Nephron (organoid): ENCODE measurements around the gene GALNT14.

Source experiments
- H3K27ac Mint-ChIP-seq, 3 experiments: 2 replicates each; pipeline ENCODE4 v1.8.0; 2020; ENCODE audit warnings: mixed read lengths in 3 of 3, mild to moderate bottlenecking in 2 of 3, moderate library complexity in 1 of 3
- H3K27me3 Mint-ChIP-seq: 2 replicates; pipeline ENCODE4 v1.8.0; 2021; ENCODE audit warnings: low read depth, mild to moderate bottlenecking, moderate library complexity, mixed read lengths
- H3K36me3 Mint-ChIP-seq: 2 replicates; pipeline ENCODE4 v1.8.0; 2020; ENCODE audit warnings: low read depth, mixed read lengths
- H3K4me1 Mint-ChIP-seq: 2 replicates; pipeline ENCODE4 v1.8.0; 2020; ENCODE audit warnings: mixed read lengths
- H3K4me3 Mint-ChIP-seq, 3 experiments: 2 replicates each; pipeline ENCODE4 v1.8.0; 2020; ENCODE audit warnings: mild to moderate bottlenecking in 3 of 3, mixed read lengths in 3 of 3, moderate library complexity in 2 of 3
- H3K9me3 Mint-ChIP-seq: 2 replicates; pipeline ENCODE4 v1.8.0; 2020; ENCODE audit warnings: mixed read lengths
- CTCF ChIP-seq, 3 experiments: fragments of 200-600 bp; sonication (generic); IDR thresholded peaks; one replicate each; pipeline ENCODE4 v1.5.0; 2021; ENCODE audit warnings: antibody characterized with exemption in 3 of 3; ENCODE audit not compliant: unreplicated experiment in 3 of 3

Gene GALNT14

GRCh38 chr2:31052284-31052683 lies 86.0 kb downstream of the GALNT14 start:
- H3K9me3 Mint-ChIP-seq: no peaks in the 10 kb centered on the region
- H3K27me3 Mint-ChIP-seq: peaks cover 5% of the 10 kb centered on the region
- no peak overlapping the region for H3K27ac Mint-ChIP-seq
- no peak for TF ChIP-seq CTCF (IDR thresholded peaks at IDR 0.05; ENCODE audit: unreplicated experiment in 3 of 3)
- no peak overlapping the region for H3K4me3 Mint-ChIP-seq
- H3K36me3 Mint-ChIP-seq: no peaks in the 10 kb centered on the region
- H3K4me1 Mint-ChIP-seq: peaks cover 5% of the 10 kb centered on the region

GRCh38 chr2:31051258-31052140 lies 86.7 kb downstream of the GALNT14 start:
- no peak for TF ChIP-seq CTCF (IDR thresholded peaks at IDR 0.05; ENCODE audit: unreplicated experiment in 3 of 3)

GRCh38 chr2:31049916-31050588 lies 88.2 kb downstream of the GALNT14 start:
- TF ChIP-seq CTCF (IDR thresholded peaks at IDR 0.05; ENCODE audit: unreplicated experiment in 3 of 3): no peak
- Mint-ChIP-seq H3K27me3 (peaks cover 5% of the 10 kb centered on the region), H3K36me3 (no peaks in the 10 kb centered on the region), H3K9me3 (no peaks in the 10 kb centered on the region), H3K4me1 (peaks cover 5% of the 10 kb centered on the region), H3K27ac (peak overlapping the region; percentile 85 to 97 (median 89)), H3K4me3 (peak overlapping the region in 1 of 3 experiments; percentile 29)

More at GRCh38 chr2:31051258-31052140, 86.7 kb downstream of the GALNT14 start:
- H3K27me3 Mint-ChIP-seq: peaks cover 5% of the 10 kb centered on the region
- H3K27ac Mint-ChIP-seq: peak overlapping the region in 1 of 3 experiments; percentile 97
- no peaks in the 10 kb centered on the region for H3K9me3 Mint-ChIP-seq
- H3K4me1 Mint-ChIP-seq: peaks cover 5% of the 10 kb centered on the region
- H3K4me3 Mint-ChIP-seq: no peak overlapping the region
- H3K36me3 Mint-ChIP-seq: no peaks in the 10 kb centered on the region

GRCh38 chr2:31049264-31049663 lies 89.0 kb downstream of the GALNT14 start:
- TF ChIP-seq CTCF (IDR thresholded peaks at IDR 0.05; ENCODE audit: unreplicated experiment in 3 of 3): no peak
- Mint-ChIP-seq H3K4me3 (no peak overlapping the region), H3K36me3 (no peaks in the 10 kb centered on the region), H3K27ac (peak overlapping the region; percentile 85 to 97 (median 89)), H3K27me3 (peaks cover 5% of the 10 kb centered on the region), H3K4me1 (peaks cover 5% of the 10 kb centered on the region), H3K9me3 (no peaks in the 10 kb centered on the region)

- H3K9me3 Mint-ChIP-seq: no peaks in the 10 kb centered on the region
- H3K4me1 Mint-ChIP-seq: peaks cover 5% of the 10 kb centered on the region
- H3K27me3 Mint-ChIP-seq: no peaks in the 10 kb centered on the region
- H3K27ac Mint-ChIP-seq: no peak overlapping the region
- no peak for TF ChIP-seq CTCF (IDR thresholded peaks at IDR 0.05; ENCODE audit: unreplicated experiment in 3 of 3)
- no peaks in the 10 kb centered on the region for H3K36me3 Mint-ChIP-seq
- H3K4me3 Mint-ChIP-seq: no peak overlapping the region
Measured at GRCh38 chr2:31047599-31047998, 90.6 kb downstream of the GALNT14 start.
